HG03469 (cell line): ENCODE results near the gene CMSS1.

ENCODE experiments used
- ATAC-seq: cut with Tn5 transposase; IDR thresholded peaks from one replicate; pipeline ENCODE4 v1.9.1; 2021; ENCODE audit warnings: mild to moderate bottlenecking, moderate library complexity, moderate number of reproducible peaks; ENCODE audit not compliant: unreplicated experiment

CMSS1 gene

DNA sequence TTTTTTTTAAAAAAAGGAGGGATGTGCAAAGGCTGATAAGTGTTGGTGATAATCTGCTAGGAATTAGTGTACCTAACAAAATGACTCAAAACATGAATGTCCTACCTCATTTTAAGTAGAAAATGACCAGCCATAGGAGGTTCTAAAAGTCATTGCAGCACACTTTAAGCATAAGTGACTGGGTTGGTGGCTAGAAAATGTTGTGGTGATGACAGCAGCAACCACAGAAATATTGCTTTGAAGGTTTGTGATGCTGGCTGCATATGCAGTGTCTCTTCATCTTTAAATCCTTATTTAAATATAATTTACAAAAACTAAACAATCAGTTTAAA lies 55.2 kb downstream of the CMSS1 start:
- peak; percentile 39 for ATAC-seq

DNA sequence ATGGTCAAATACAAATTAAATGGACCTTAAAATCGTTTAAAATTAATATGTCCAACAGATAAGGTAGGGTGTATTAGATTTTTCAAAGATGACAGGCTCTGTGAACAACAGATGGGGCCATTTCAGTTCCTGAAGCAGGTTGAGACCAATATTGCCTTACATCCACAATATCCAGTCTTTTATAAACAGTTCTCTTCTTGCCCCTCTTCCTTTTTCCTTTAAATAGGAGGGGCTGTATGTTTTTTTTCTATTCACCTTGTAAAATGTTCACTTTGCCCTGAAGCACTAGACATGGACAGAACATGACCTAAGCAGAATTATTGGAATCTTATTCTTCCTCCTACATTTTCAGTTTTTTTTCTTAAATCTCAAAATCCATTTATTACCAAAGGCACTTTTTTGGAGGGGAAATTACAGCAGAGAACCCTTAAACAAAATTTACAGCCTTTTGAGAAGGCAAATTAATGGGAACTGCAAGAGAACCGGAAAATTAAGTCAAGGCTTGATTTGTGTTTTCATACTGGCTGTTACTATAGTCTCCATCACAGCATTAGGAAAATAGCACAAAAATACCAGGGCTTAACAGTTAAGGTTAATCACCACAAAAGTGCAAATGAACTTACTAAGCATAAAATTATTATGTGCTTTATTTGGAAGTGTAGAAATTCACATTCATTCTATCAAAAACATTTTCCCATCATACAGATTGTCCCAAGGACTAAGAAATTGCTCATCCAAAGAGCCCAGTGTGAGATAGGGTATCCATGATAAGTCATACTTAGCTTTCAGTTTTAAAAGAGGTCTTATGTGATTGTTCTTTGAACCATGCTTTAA lies 55.8 kb downstream of the CMSS1 start:
- peak; percentile 2 for ATAC-seq

DNA sequence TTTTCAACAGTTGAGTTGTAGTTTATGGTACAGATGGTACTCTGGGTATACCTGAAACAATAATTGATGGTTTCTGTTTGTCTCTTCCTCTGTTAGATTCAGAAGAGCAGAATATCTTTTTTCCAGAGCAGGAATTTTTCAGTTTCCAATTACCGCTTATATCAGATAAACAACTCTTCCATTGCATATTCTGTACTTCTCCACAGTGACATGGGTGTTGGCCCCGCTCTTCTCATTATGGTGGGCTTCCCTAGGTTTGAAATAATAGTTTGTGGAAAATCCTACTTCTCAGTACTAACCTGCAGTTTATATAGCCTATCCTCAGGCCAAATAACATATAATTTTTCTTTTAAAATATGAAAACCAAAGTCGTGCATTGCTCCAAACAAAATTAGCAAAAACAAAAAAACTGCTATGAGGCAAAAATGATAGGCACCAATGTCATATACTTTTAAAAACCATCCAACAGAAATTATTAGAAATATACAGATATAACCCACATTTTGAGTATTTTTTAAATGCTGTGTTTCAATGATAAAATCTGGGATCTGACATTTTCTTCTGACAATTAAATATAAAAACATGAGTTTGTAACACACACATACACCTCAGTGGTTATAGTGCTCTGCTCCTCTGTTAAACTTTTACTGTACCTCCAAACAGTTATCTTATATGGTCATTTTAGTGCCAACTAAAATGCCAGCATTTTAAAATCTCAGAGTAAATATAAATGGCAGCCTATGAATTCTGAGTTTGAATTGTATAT lies 56.8 kb downstream of the CMSS1 start:
- ATAC-seq, result no peak

DNA sequence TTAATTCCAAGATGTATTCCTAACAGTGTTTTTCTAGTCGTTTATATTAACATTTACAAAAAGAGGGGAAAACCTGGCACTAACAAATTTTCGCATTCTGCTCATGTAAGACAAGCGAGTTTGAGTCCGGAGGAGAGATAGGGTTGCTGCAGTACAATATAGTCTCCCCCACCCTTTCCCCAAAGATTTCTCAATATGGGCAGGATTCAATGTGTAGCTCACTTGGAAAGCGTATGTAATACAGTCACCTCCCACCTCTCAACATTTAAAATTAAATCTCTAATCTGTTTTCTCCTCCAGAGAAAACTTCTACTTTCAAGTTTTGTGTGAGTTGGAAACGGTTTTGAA lies 57.9 kb downstream of the CMSS1 start:
- ATAC-seq, result no peak

DNA sequence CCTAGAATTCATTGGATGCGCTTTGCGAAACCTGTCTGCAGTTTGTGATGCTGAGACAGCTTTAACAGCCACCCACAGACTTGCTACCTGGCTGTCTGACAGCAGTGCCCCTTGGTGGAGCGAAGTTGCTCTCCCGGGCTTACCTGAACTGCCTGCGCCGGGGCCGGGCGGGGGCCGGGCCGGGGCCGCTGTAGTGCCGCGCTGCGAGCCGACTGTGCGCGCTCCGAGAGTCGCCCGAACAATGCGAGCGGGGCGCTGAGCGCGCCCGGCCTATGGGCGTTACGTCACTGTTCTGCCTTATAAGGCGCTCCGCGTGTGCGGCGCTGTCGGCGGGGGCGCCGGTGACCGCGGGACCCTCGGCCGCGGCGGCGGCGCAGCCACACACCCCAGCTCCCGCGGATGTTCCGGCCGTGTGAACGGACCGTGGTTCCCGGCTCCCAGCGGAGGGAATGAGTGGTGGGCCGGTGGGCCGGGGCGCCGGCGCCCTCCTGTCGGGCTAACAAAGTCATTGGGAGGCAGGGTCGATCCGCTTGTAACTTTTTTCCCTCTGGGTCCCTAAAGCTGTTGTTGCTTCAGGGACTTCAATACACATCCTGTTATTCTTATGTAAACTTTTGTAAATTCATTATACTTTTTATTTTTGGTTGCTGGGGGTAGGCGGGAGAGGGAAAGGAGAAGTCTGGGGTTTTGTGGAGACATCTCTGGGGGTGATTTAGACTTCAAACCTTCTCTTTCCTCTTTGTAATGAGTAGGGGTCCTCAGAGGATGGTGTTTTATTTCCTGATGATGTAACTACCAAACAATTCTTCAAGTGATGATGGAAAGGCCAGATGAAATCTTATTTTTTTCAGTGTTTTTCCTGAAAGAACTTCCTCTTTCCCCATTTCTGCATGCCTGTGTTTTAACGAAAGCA lies 58.5 kb downstream of the CMSS1 start:
- ATAC-seq, result peak; percentile 74

DNA sequence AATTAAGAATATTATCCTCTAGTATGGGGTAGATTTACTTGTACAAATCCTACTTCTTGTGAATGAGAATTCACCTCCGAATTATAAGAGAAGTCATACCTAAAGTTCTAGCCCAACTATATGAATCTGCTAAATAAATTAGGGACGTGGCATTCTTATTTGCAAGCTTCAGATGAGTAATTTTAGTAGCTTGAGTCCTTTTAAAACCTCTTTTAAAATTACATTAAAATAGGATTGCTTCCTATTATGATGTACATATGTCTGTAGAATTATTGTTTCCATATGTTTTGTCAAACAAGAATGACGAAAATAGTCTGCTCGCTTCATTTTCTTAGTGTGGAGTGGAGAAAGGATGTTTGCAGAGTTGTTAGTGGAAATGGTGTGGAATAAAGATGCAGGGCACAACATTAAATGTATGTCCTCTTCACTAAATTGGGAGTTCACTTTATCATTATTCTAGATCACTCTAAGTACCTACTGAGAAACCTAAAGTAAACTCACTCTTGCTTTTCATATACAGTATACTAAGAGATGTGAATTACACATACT lies 59.4 kb downstream of the CMSS1 start:
- no peak for ATAC-seq

DNA sequence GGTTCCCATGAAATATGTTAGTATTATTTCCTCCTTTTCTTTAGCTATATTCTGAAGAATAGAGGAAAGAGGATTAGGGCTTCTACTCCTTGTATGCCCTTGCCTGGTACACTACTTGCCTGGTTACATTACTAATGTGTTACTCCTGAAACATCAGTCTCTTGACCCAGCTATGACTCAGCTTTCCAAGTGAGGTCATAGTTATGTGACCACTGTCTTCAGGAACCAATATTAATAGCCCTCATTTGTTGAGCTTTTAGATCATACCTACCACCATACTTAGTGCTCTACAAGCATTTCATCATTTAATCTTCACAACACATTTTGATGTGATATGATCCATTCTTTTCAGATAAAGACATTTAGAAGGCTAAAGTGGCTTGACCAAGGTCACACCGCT lies 60.3 kb downstream of the CMSS1 start:
- ATAC-seq, result peak; percentile 37

DNA sequence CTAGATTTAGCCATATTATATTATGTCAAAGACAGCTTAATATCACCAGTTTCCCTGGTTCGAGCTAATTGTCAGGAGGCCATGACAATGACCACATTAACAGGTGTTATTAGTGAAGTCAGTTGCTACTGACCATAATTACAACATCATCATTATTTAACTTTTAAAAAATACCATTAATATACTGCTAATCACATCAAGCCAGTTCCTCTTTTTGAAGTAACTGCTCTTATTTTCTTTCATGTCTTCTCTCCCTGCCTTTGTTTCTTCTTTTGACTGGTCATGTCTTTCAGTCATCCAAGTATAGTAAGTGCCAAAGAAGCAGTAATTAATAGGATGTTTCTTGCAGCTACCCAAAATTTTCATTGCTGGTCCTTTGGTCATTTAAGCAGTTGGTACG lies 61.6 kb downstream of the CMSS1 start:
- ATAC-seq, result no peak

DNA sequence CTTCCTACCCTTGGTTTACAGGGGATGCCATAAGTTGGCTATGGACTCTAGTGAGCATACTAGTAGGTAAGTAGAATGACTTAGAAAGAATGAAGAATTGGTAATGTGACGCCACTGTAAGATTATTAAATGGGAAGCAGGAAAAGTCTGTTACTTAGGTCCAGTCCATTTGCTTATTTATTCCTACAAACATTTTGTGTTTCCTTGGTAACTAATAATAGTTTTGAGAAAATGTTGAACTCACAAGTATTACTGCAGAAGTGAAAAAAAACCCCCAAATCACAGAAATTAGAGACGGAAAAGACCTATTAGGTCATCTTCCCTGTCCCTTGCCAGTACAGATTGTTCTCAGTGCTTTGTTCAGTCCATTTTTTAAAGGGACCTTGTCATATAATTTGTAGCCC lies 63.5 kb downstream of the CMSS1 start:
- ATAC-seq, result no peak

DNA sequence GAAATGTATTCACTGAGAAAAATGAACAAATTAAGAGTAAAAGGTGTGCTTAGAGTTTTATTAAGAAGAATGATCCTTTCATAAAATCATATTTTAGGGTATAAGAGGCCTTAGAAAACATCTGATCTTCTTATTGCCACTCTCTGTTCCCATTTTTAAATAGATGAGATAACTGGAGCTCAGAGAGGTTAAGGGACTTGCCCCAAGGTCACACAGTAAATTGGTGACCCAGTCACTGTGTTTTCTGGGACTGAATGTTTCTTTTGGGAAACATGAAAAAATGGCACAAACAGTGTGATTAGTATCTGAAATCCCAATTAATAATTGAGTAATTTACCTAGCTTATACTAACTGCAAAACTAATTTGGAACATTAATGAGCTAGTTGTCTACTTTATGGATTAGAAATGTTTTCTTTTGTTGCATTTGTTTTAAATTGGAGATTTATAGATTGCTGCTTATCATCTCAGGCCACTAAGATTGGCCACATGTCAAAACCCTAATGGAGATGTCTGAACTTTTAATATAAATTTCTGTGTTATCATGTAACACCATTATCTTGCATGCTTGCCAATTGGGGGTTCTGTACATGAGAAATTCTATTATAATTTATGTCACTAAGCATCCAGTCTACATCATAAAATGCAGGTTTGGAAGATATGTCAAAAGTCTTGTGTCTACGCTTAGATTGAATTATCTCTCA lies 64.9 kb downstream of the CMSS1 start:
- ATAC-seq, result no peak

DNA sequence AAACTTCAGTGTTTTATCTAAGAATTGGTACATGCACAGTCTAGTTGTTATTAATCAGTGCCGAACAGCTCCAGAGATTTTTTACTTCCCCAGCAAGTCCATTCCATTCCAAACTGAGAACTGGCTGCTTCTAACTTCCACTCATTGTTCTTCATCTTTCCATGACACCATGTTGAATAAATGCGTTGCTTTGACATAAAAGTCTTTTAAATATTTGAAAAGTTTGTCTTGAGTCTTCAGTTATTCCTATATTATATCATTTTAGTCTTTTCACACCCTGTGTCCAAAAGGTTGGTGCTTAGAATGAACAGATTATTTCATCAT lies 65.4 kb downstream of the CMSS1 start:
- no peak for ATAC-seq

DNA sequence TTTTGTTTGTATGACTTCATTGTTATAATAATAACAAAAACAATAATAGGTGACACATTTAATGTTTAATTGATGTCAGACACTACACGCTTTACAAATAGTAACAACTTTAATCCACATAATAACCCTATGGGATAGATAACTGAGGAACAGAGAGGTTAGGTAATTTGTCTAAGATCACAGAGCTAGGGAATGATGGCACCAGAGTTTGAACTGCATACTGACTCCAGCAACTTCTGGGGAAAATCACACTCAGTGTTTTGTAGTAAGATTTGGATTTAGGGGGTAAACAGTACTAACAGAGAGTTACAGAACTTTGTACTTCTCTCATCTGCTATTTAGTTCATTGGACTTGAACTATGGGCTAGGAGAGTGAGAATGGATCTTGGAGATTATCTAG lies 66.0 kb downstream of the CMSS1 start:
- ATAC-seq, result no peak

DNA sequence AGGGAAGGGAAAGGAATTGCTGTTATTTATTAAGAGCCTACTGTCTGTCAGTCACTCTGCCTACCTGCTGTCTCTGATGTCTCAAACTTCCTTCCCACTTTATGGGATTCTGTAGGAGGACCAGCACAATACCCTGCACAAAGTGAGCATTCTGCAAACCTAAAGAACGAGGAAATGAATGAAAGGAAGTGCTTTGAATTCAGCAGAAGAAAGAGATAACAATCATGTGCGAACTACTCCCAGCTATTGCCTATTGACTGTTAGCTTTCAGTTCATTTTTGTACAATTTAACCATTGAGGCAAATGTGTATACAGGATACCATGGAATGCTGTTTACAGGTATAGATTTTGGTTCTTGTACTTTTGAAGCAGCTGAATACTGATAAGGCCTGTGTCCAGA lies 66.8 kb downstream of the CMSS1 start:
- ATAC-seq, result no peak

DNA sequence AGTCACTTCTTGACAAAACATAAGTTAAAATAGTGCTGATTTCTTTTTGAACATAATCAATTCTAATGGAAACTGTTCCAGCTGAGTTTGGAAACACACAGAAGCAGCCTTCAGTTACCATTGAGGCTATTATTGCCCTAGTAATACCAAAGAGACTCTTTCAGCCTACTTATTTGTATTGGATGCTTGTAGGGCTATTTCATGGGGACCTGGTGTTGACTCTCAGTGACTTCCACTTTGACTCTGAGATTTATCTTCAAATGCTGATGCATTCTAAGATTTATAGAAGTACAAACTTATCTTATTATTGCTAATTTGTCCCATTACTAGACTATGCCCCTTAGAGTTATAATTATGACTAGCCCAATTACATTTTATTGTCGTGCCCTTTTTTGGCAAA lies 67.4 kb downstream of the CMSS1 start:
- ATAC-seq, result no peak

DNA sequence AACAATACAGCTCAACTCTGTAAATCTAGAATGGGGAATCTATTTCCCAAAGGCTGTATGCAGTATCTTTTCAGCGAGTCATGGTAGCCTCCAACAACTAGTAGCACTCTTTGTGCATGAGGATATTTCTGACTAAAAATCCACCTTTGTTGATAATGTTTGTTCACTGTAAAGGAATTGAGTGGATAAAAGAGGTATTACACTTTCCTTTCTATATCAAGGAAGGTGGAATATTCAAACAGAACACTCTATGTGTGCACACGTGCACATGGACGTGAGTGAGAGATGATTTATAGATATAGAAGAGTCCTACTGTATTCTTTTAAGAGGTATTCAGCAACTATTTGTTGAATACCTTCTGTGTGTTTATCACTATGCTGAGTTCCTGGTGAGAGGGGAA lies 68.2 kb downstream of the CMSS1 start:
- no peak for ATAC-seq

DNA sequence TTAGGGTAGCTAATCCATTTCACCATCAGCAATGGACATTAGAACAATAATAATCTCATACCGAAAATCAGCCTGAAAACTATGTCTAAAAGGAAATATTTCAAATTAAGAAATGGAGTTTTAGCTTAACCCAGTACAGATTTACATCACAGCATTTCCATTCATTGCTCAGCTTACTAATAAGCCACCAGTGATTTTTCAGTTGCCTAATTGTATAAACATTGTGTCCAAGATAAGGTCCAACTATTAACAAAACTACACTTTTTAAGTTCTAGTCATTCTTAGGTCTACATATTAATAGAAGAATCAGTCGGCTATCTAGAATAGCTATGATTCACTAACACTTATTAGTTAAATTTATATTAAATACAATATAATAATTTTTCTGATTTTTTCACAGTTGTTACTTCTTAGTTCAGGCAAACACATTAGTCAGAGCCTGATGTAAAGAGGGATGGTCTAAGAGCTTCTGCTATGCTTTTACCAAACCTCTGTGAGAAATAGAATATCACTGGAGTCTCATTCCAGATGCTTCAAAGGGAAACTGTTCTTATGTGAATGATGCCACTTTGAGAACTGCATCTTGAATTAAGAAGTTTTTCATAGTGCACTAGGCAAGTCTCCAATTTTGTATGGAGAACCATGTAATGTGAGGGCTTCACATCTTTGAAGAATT lies 74.1 kb downstream of the CMSS1 start:
- ATAC-seq, result no peak

DNA sequence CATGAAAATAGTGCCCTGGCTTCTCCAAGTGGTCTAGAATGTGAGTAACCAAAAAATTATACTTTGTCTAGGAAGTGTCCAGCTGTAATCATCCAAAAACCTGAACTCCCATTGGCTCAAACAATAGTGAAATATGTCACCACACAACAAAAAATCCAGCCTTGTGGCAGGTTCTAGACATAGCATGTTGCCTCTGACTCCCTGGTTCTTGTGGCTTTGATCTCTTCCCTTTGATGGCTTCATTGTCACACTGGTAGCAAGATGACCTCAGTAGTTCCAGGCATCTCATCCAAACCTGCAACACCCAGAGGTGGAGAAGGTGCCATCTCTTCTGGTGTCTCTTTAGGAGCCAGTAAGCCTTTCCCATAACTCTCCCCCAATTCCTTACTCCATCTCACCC lies 74.7 kb downstream of the CMSS1 start:
- no peak for ATAC-seq

DNA sequence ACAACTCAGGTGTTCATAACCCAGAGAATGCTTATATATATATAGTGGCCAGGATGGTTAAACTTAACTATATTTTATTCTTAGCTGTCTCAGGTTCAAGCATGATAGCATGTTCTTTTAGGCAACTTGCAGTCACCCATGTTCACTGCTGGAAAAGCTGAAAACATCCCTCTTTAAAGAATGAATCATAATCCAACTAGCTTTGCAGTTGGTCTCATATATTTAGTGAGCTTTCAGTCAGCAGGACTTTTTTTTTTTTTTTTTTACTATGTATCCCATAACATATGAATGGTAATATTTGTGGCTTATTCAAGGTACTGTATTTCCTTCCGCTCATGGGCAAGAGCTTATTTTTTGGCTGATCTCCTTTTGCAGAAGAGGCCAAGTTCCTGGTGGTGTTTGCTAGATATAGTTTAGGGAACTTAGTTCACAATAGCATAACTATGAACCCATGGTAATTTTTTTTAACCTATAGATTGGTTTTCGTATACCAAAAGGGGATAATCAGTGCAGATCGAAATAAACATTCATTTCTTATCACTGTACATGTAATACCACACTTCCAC lies 77.6 kb downstream of the CMSS1 start:
- no peak for ATAC-seq

DNA sequence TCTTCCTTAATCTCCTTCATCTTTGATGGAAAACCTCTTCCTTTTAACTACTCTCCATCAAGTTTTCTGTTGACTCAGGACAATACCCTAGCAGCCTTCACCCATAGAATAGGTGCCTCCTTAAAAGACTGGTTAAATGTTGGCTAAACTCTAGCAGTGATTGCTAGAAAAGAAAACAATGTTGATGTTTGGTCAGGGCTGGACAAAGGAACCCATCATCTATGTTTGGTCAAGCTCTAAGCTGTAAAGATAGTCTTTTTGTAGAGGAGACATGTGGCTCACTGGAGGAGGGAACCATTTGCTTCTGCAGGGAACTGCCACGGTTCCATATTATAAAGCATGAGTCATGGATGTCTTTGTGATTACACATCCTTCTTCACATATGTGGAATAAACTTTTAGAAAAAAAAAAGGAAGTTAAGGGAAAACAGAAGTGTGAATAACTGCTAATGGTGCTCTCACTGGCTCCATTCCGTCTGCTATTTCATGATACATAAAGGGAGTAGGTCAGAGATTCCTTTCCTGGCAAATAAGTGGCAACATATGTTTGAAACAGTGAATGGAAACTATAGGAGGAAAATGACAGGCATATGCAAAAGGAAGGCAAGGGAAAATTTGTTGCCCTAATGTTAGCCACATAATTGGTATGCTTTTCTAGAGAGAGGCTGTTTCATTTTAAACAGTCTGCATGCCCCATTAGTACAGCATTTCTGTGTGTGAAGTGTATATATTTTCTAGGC lies 78.2 kb downstream of the CMSS1 start:
- no peak for ATAC-seq
